ENCODE results near the gene CD53.

CD53 gene

DNA sequence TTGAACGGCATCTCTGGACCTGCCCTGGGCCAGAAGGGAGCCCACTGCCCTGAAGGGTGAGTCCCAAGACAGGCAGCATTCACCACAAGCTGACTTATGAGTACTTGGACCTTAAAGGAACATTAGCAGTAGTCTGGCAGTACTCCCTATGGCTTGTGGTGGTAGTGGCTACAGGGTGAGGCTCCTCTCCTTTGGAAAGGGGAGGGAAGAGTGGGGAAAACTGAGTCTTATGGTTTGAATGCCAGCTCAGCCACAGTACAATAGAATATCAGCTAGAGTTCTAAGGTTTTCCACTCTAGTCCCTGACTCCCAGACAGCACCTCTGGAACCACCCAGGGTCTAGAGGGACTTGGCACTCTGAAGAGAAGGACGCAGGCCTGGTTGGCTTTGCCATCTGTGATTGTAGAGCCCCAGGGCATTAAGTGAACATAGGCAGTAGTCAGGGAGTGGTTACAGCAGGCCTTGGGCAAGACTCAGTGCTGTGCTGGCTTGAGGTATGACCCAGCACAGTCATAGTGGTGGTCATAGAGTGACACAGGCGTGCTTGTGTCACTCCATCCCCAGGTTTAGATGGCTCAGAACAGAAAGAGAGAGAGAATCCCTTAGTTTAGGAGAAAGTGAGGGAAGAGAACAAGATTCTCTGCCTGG, 31.0 kb downstream of the CD53 start:
- peaks cover 21% of the 10 kb centered on the region for H3K36me3 ChIP-seq (ENCODE audit: control insufficient read depth, insufficient read depth, low read length)
- no peak overlapping the region for H3K27ac ChIP-seq (ENCODE audit: insufficient read depth, low read length, poor library complexity, severe bottlenecking)
- no peaks in the 10 kb centered on the region for H3K27me3 ChIP-seq (replicated peaks; ENCODE audit: control insufficient read depth, insufficient read depth, low read length, poor library complexity, severe bottlenecking)
- peaks cover 24% of the 10 kb centered on the region for H3K9me3 ChIP-seq (ENCODE audit: control insufficient read depth, low read length)
- no peak overlapping the region for H3K4me3 ChIP-seq (ENCODE audit: insufficient read depth, low read depth, low read length, poor library complexity, severe bottlenecking)
- H3K4me1 ChIP-seq (ENCODE audit: control insufficient read depth, insufficient read depth, low read length, poor library complexity, severe bottlenecking): no peaks in the 10 kb centered on the region
- no peak for DNase-seq

DNA sequence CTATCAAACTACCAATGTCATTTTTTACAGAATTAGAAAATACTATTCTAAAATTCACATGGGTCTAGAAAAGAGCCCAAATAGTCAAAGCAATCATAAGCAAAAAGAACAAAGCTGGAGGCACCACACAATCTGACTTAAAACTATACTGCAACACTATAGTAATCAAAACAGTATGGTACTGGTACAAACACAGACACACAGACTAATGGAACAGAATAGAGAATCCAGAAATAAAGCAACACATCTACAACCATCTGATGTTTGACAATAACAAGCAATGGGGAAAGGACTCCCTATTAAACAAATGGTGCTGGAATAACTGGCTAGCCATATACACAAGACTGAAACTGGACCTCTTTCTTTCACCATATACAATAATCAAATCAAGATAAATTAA, 39.8 kb downstream of the CD53 start:
- Histone ChIP-seq H3K9me3 (ENCODE audit: control insufficient read depth, low read length) (peaks cover 39% of the 10 kb centered on the region), H3K4me1 (ENCODE audit: control insufficient read depth, insufficient read depth, low read length, poor library complexity, severe bottlenecking) (no peaks in the 10 kb centered on the region)
- DNase-seq: no peak

DNA sequence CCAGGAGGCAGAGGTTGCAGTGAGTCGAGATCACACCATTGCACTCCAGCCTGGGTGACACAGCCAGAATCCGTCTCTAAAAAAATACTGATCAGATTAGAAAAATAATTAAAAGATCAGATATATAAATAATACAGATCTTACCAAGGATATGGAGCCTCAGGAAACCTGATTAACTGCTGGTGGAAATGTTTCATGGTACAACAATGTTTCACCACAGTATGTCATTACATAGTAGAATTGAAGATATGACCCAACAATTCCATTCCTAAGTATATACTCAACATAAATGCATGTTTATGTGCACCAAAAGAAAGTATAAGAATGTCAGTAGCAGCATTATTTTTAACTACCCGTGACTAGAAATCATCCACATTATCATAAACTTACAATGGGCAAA, 41.7 kb downstream of the CD53 start:
- Histone ChIP-seq H3K4me3 (ENCODE audit: insufficient read depth, low read depth, low read length, poor library complexity, severe bottlenecking) (no peak overlapping the region), H3K36me3 (ENCODE audit: control insufficient read depth, insufficient read depth, low read length) (no peaks in the 10 kb centered on the region), H3K27me3 (replicated peaks; ENCODE audit: control insufficient read depth, insufficient read depth, low read length, poor library complexity, severe bottlenecking) (no peaks in the 10 kb centered on the region), H3K9me3 (ENCODE audit: control insufficient read depth, low read length) (peaks cover 24% of the 10 kb centered on the region), H3K4me1 (ENCODE audit: control insufficient read depth, insufficient read depth, low read length, poor library complexity, severe bottlenecking) (no peaks in the 10 kb centered on the region), H3K27ac (ENCODE audit: insufficient read depth, low read length, poor library complexity, severe bottlenecking) (no peak overlapping the region)
- no peak for DNase-seq

More for the DNA sequence above, 39.8 kb downstream of the CD53 start:
- Histone ChIP-seq H3K36me3 (ENCODE audit: control insufficient read depth, insufficient read depth, low read length) (no peaks in the 10 kb centered on the region), H3K4me3 (ENCODE audit: insufficient read depth, low read depth, low read length, poor library complexity, severe bottlenecking) (no peak overlapping the region), H3K27ac (ENCODE audit: insufficient read depth, low read length, poor library complexity, severe bottlenecking) (no peak overlapping the region), H3K27me3 (replicated peaks; ENCODE audit: control insufficient read depth, insufficient read depth, low read length, poor library complexity, severe bottlenecking) (no peaks in the 10 kb centered on the region)

DNA sequence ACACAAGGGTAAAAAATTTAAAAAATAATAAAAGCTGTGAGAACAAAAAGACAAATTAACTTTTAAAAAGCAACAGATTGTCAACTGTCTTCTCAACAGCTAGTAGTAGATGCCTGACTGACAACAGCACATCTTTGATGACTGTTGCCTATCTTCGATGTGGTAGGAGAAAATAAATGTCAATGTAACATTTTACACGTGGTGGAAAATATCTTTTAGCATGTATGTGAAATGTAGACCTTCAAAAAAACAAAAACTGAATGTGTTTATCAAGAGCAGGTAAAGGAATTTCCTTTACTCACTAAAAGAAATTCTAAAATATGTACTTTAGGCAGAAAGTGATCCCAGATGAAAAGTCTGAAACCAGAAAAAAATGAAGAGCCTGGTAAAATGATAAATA, 42.9 kb downstream of the CD53 start:
- Histone ChIP-seq H3K27me3 (replicated peaks; ENCODE audit: control insufficient read depth, insufficient read depth, low read length, poor library complexity, severe bottlenecking) (no peaks in the 10 kb centered on the region), H3K27ac (ENCODE audit: insufficient read depth, low read length, poor library complexity, severe bottlenecking) (no peak overlapping the region), H3K4me1 (ENCODE audit: control insufficient read depth, insufficient read depth, low read length, poor library complexity, severe bottlenecking) (no peaks in the 10 kb centered on the region), H3K4me3 (ENCODE audit: insufficient read depth, low read depth, low read length, poor library complexity, severe bottlenecking) (no peak overlapping the region), H3K36me3 (ENCODE audit: control insufficient read depth, insufficient read depth, low read length) (no peaks in the 10 kb centered on the region), H3K9me3 (ENCODE audit: control insufficient read depth, low read length) (peaks cover 18% of the 10 kb centered on the region)
- no peak for DNase-seq

DNA sequence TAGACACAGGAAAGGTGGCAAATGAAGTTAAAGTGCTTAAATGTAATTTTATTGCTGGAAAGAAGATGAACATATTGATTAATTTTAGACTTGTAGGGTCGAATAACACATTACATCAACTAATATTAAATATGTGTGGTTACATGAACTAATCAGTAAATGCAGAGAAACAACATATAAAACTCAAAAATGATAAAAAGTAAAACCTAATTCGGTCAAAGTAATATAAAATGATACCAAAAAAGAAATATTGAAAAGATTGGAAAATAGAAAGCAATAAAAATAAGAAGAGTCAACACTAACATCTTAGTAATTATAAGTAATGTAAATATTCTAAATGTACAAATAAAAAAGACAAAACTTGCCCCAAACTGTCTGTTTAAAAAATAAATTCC, 43.3 kb downstream of the CD53 start:
- Histone ChIP-seq H3K9me3 (ENCODE audit: control insufficient read depth, low read length) (peaks cover 16% of the 10 kb centered on the region), H3K4me3 (ENCODE audit: insufficient read depth, low read depth, low read length, poor library complexity, severe bottlenecking) (no peak overlapping the region), H3K4me1 (ENCODE audit: control insufficient read depth, insufficient read depth, low read length, poor library complexity, severe bottlenecking) (no peaks in the 10 kb centered on the region), H3K27me3 (replicated peaks; ENCODE audit: control insufficient read depth, insufficient read depth, low read length, poor library complexity, severe bottlenecking) (no peaks in the 10 kb centered on the region), H3K36me3 (ENCODE audit: control insufficient read depth, insufficient read depth, low read length) (no peaks in the 10 kb centered on the region), H3K27ac (ENCODE audit: insufficient read depth, low read length, poor library complexity, severe bottlenecking) (no peak overlapping the region)
- DNase-seq: no peak

DNA sequence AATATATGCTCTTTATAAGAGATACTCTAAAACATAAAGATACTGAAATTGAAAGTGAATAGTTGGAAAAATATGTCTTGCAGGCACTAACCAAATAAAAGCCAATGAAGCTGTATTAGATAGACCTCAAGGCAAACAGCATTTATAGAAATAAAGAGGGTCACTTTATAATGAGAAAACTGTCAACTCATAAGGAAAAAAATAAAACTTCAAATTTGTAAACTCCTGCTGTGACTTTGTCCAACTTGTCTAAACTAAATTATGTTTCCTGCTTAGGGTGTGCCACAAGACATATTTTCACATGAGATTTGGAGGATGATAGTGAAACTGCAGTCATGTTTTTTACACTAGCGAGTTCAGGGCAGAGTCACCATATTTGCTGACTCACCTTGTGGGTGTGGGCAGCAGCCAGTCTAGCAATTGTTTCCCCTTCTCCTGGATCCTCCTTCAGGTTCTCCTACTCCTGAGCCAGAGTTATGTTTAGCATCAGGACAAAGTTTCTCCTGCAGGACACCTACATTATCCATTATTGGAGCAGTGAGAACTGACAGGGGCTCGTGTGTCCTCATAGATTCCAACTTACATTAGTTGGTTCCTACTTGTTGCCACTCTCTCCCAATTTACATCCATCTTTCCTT, 43.8 kb downstream of the CD53 start:
- Histone ChIP-seq H3K36me3 (ENCODE audit: control insufficient read depth, insufficient read depth, low read length) (no peaks in the 10 kb centered on the region), H3K4me3 (ENCODE audit: insufficient read depth, low read depth, low read length, poor library complexity, severe bottlenecking) (no peak overlapping the region), H3K27me3 (replicated peaks; ENCODE audit: control insufficient read depth, insufficient read depth, low read length, poor library complexity, severe bottlenecking) (no peaks in the 10 kb centered on the region), H3K9me3 (ENCODE audit: control insufficient read depth, low read length) (peaks cover 11% of the 10 kb centered on the region), H3K27ac (ENCODE audit: insufficient read depth, low read length, poor library complexity, severe bottlenecking) (no peak overlapping the region), H3K4me1 (ENCODE audit: control insufficient read depth, insufficient read depth, low read length, poor library complexity, severe bottlenecking) (no peaks in the 10 kb centered on the region)
- DNase-seq: no peak

DNA sequence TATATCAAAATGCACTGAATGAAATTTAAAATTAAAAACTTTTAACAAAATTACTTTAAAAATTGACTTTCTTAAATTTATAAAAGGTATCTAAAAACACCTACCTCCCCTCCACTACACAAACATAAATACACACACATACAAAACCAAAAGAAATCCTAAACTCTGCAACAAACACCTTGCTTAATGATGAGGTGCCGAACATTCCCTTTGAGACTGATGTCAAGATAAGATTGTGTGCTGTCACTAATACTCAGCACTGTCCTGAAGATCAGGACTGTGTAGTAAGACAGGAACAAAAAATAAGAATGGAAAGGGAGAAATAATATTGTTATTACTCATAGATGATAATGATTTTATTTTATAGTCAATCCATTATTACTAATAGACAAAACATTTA, 45.1 kb downstream of the CD53 start:
- no peaks in the 10 kb centered on the region for H3K27me3 ChIP-seq (replicated peaks; ENCODE audit: control insufficient read depth, insufficient read depth, low read length, poor library complexity, severe bottlenecking)
- H3K4me3 ChIP-seq (ENCODE audit: insufficient read depth, low read depth, low read length, poor library complexity, severe bottlenecking): no peak overlapping the region
- no peak for DNase-seq
- H3K4me1 ChIP-seq (ENCODE audit: control insufficient read depth, insufficient read depth, low read length, poor library complexity, severe bottlenecking): no peaks in the 10 kb centered on the region
- H3K27ac ChIP-seq (ENCODE audit: insufficient read depth, low read length, poor library complexity, severe bottlenecking): no peak overlapping the region
- H3K9me3 ChIP-seq (ENCODE audit: control insufficient read depth, low read length): peaks cover 10% of the 10 kb centered on the region
- H3K36me3 ChIP-seq (ENCODE audit: control insufficient read depth, insufficient read depth, low read length): no peaks in the 10 kb centered on the region

DNA sequence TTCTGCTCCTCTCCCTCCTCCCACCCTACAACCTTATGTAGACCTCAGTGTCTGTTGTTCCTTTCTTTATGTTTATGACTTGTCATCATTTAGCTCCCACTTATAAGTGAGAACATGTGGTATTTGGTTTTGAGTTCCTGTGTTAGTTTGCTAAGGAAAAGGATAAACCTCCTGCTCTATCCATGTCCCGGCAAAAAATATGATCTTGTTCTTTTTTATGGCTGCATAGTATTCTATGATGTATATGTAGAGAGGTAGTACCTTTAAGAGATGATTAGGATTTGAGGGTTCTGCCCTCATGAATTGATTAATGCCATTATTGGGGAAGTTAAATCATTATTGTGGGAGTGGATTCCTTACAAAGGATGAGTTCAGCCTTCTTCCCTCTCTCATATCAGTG, 49.0 kb downstream of the CD53 start:
- H3K27ac ChIP-seq (ENCODE audit: insufficient read depth, low read length, poor library complexity, severe bottlenecking): no peak overlapping the region
- no peaks in the 10 kb centered on the region for H3K36me3 ChIP-seq (ENCODE audit: control insufficient read depth, insufficient read depth, low read length)
- no peaks in the 10 kb centered on the region for H3K9me3 ChIP-seq (ENCODE audit: control insufficient read depth, low read length)
- no peaks in the 10 kb centered on the region for H3K4me1 ChIP-seq (ENCODE audit: control insufficient read depth, insufficient read depth, low read length, poor library complexity, severe bottlenecking)
- no peak for DNase-seq
- no peaks in the 10 kb centered on the region for H3K27me3 ChIP-seq (replicated peaks; ENCODE audit: control insufficient read depth, insufficient read depth, low read length, poor library complexity, severe bottlenecking)
- no peak overlapping the region for H3K4me3 ChIP-seq (ENCODE audit: insufficient read depth, low read depth, low read length, poor library complexity, severe bottlenecking)

DNA sequence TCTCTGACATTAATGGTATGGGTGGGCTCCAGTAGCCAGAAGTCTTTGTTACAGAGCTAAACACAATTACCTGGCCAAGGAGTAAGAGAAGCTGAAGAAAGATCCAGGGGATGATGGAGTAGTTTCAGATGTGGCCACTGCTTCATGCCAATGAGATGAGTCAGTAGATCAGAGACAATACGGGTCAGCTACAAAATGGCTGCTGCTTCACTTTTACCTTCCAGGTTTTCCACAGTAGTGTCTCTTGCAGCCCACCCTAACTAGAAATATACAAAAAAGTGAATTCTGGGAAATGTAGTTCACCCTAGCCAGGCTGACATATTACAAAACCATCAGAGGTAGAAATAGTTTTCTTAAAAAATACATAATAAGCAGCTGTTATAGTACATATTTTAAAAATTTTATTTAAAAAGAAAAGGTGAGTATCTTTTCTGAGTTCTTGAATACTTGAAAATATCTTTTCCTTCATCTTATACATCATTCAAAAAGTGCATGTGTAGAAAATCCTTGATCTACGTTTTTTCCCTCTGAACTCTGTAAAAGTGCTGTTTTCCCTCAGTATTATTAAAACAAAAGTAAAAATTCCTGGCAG, 54.6 kb downstream of the CD53 start:
- Histone ChIP-seq H3K9me3 (ENCODE audit: control insufficient read depth, low read length) (no peaks in the 10 kb centered on the region), H3K4me1 (ENCODE audit: control insufficient read depth, insufficient read depth, low read length, poor library complexity, severe bottlenecking) (no peaks in the 10 kb centered on the region), H3K36me3 (ENCODE audit: control insufficient read depth, insufficient read depth, low read length) (no peaks in the 10 kb centered on the region), H3K27ac (ENCODE audit: insufficient read depth, low read length, poor library complexity, severe bottlenecking) (no peak overlapping the region), H3K4me3 (ENCODE audit: insufficient read depth, low read depth, low read length, poor library complexity, severe bottlenecking) (no peak overlapping the region), H3K27me3 (replicated peaks; ENCODE audit: control insufficient read depth, insufficient read depth, low read length, poor library complexity, severe bottlenecking) (no peaks in the 10 kb centered on the region)
- DNase-seq: no peak

DNA sequence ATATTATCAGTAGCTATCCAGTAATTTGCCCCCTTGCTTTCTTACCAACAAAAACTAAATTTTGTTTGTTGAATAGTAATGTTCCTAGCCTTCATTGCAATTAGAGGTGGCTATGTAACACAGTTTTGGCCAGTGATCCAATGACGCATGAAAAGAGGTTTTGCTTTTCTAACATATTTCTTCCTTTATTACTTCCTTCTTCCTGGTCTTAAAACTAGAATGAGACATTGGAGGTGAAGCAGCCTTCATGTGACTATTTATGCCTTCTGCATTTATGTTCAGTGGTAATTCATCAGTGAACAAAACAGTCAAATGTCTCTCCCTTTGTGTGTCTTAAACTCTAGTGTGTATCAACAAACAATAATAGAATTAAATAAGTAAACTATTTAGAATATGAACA, 55.2 kb downstream of the CD53 start:
- no peaks in the 10 kb centered on the region for H3K9me3 ChIP-seq (ENCODE audit: control insufficient read depth, low read length)

More for the DNA sequence above, 55.2 kb downstream of the CD53 start:
- H3K27me3 ChIP-seq (replicated peaks; ENCODE audit: control insufficient read depth, insufficient read depth, low read length, poor library complexity, severe bottlenecking): no peaks in the 10 kb centered on the region
- no peak overlapping the region for H3K27ac ChIP-seq (ENCODE audit: insufficient read depth, low read length, poor library complexity, severe bottlenecking)
- H3K4me3 ChIP-seq (ENCODE audit: insufficient read depth, low read depth, low read length, poor library complexity, severe bottlenecking): no peak overlapping the region
- no peaks in the 10 kb centered on the region for H3K36me3 ChIP-seq (ENCODE audit: control insufficient read depth, insufficient read depth, low read length)
- DNase-seq: no peak
- H3K4me1 ChIP-seq (ENCODE audit: control insufficient read depth, insufficient read depth, low read length, poor library complexity, severe bottlenecking): no peaks in the 10 kb centered on the region
